Stimulated activated CD4-positive, alpha-beta T cell treated with anti-CD3 and anti-CD28 coated beads, Interleukin-2, amount 100 ng/mL, for 48 hours (primary cell): ENCODE measurements around the gene RRP7A.
"Not testable (repeated sequence)": the region's sequence is repeated elsewhere in the genome, so short reads cannot be mapped to it uniquely, and the experiment has no call there.

ENCODE experiments used
- DNase-seq, 2 donors: peaks; one replicate each; pipeline ENCODE4 v3.0.0-alpha.2; 2020

RRP7A gene

DNA sequence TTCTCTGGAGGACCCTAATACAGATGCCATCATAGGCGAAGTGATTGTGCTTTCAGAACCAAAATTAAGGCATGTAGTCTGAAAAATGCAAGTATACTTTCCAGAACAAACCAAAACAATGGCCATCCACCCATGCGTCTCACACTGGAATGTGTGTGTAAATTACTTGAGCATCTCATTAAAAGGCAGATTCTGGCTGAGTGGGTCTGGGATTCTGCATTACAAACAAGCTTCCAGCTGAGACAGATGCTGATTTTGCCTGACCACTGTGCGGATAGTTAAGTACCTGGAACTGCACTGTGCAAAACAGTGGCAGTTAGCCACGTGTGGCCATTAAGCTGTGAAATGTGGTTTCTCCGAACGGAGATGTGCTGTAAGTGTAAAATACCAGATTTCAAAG lies 26.2 kb downstream of the RRP7A start:
- no peak for DNase-seq

DNA sequence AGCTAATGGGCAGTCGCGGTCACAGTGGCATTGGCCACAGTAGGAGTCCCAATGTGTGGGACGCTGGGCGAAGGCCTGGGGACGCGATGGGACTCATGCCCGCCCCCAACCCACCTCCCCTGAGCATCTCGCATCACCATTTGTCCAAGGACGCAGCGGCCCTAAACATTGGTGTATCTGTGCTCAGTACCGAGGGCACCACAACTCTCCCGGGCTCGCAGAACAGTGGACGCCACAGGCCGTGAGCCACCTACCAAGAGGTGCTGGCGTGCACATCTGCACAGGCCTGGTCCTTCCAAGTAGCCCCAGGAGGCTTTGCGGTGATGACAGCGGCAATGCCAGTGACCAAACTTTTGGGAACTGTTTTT lies 27.3 kb downstream of the RRP7A start:
- DNase-seq: no peak

DNA sequence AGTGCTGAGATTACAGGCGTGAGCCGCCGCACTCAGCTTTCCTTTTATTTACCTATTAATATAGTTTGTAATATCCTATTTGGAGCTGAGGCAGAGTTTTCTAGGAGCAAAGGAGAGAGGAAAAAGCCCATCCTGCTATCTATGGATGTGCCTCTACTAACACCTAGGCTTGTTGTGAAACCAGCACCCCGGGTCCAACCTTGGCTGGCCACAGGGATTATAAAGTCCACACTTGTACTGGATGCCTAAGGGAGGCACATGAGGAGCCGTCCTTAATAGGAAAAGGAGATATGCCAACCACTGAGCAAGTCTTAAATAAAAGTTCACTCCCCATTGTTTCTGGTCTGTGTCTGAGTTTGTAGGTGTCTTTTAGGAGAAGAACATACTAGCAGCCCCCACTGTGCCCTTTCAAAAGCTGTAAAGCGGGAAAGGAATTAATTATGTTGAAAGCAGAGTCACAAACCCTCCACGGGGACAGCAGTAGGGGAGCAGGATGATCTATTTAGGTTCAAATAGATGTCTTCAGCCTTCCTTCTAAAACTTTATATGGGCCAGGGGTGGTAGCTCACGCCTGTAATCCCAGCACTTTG lies 29.3 kb downstream of the RRP7A start:
- no peak for DNase-seq

DNA sequence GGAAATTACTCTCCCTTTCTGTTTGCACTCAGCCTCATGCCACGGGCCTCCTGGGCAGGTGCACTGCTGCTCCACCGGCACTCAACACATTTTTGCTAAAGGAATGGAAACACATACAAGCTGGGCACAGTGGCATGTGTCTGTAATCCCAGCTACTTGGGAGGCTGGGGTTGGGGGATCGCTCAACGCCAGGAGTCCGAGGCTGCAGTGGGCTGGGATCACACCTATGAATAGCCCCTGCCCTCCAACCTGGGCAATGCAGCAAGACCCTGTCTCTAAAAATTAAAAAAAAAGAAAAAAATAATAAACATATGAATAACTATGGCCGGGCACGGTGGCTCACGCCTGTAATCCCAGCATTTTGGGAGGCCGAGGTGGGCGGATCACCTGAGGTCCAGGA lies 30.6 kb downstream of the RRP7A start:
- DNase-seq: no peak

DNA sequence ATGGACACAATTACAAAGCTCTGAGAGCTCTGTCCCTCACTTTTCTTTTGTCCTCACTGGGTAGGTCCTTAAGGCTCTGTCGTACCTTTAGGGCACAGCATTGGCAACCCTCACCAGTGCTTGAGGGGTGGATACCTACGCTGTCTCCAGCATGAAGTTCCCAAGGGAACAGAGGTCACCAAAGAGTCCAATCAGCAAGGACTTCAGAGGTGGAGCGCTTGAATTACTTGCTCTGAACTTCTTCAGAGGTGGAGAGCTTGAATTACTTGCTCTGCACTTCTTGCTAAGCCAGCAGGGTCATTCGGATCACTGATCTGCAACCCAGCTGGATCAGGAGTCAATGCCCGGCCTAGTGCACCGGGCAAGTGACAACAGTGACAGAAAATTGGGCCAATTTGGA lies 35.1 kb downstream of the RRP7A start:
- no peak for DNase-seq

DNA sequence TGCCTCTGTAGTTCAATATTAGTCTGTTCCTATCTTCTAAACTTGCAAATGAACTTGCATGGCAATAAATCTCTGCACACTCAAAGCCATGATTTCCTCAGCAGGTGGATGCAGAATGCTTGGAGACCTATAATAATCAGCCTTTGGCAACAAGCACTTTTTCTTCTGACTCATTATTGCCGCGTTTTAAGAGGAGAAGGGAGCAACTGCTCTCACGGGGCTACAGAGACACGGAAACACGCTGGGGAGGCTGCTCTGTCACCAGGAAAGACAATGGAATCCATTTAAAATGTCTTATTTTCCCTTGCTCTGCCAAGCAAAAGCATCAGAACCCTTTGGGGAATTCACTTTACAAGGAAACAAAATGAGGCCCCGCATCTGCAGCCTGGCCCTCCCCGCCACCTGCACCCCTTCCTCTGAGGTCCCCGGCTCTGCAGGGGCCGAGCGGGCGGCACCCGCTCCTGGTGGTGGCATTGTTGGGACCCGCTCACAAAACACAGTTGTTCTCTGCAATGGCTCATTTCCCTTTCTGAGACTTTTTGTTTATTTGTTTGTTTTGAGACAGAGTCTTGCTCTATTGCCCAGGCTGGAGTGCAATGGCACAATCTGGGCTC lies 35.9 kb downstream of the RRP7A start:
- not testable (repeated sequence) for DNase-seq

DNA sequence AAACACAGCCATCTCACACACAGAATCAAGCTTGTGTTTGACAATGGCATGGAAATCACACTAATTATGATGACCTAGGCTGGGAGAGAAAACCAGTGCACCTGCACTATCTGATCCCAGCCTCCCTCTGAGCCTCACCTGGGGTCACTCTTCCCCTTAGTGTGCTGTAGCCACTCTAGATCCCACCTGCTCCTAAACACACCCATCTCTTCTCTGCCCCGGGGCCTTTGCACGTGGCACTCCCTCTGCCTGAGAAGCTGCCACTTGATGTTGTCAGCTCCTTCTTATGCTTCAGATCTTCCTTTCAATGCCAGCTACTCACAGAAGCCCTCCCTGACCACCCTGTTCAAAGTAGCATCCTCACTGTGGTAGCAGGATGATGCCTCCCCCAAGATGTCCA lies 44.5 kb downstream of the RRP7A start:
- no peak for DNase-seq

DNA sequence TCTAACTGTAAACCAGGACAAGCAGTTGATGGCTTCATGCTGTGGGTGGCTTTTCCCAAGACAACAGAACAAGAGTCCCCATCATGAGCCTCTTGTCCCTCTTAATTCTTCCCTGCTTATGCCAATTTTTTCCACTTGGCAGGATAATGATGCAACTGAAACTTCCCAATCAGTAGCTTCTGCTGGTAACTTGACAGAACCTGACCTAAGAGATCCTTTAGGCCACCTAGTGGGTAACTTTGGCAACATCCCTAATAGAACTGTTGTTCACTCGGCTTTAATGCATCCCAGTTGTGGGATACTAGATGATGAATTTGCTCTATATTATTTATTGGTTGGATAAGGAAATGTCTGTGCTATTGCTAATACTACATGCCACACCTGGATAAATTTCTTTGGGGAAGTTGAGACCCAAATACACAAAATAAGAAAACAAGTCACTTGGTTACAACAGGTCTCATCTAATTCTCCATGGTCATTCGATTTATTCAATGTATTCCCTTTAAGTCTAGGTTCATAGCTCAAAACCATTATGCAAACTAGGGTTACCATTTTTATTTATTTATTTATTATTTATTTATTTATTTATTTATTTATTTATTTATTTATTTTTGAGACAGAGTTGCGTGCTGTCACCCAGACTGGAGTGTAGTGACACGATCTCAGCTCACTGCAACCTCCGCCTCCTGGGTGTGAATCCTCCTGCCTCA lies 46.0 kb downstream of the RRP7A start:
- DNase-seq: no peak

DNA sequence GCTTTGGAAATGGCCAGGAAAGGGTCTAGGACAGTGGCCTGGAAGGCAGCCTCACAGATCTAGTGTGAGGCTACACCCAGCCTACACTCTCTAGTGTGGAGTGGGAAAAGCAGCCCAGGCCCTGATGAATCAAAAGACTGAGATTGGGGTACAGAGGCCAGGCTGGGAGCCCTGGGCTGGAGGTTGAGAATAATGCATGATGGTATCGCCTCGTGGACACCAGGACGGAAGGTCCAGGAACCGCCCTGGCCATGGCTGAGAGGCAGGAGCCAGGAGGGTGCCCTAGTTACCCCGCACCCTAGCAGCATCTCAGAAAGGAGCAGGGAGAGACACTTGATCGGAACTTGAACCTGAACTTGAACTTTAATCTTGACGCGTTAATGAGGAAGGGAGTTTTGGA lies 46.9 kb downstream of the RRP7A start:
- no peak for DNase-seq

DNA sequence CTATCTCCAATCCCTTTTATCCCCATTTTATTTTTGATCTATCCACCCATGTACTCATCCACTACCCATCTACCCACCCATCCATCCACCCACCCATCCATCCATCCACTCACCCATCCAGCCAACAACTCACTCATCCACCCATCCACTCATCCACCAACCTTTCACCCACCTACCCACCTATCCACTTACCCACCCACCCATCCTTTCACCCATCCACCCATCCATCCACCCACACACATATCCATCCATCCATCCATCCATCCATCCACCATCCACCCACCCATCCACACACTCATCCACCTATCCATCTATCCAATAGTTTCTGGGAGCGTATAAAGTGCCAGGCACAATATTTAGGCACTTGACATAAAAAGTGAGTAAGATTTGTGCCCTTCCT lies 48.2 kb downstream of the RRP7A start:
- DNase-seq: no peak

DNA sequence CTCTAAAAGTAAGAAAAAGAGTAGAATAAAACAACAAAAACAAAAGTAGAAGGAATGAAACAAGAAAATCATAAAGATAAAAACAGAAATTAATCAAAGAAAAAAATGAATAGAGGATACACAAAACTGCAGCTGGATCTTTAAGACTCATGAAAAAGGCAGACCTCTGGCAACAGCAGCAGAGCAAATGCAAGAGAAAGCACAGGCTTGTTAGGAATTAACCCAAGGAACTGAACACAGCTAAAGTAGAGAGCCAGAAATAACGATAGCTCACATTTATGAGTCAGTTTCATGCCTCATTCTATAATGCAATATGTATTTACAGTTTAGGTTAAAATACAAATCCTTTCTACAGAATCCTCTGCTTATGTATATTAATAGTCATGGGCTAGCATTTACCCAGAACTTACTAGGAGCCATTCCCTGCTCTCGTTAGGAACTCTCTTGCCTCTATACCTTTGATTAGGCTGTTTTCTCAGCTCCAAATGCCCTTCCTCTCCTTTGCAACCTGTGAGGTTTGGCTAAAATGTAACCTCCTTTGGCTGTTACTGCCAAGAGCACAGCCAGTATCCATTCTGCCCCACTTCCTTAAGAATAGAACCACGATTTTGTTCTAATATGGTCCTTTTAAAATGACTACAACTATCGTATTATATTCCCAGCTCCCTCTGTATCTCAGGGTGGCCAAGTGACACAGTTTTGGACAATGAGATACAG lies 49.1 kb downstream of the RRP7A start:
- DNase-seq: no peak

DNA sequence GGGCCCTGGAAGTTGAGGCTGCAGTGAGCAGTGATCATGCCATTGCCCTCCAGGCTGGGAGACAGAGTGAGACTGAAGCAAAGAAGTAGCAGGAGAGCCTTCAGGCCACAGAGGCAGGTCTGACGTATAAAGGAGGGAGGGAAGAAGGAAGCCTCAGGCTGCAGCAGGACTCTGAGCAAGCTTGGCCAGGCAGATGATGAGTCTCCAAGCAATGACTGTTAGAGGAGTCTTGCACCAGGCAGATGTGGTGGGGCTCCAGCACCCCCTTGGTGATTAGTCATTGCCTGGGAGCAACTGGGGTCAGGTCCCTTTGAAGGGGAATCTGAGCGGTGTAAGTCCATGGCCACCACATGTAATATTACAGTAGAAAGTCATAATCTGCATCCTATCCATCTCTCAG lies 50.8 kb downstream of the RRP7A start:
- DNase-seq: no peak

DNA sequence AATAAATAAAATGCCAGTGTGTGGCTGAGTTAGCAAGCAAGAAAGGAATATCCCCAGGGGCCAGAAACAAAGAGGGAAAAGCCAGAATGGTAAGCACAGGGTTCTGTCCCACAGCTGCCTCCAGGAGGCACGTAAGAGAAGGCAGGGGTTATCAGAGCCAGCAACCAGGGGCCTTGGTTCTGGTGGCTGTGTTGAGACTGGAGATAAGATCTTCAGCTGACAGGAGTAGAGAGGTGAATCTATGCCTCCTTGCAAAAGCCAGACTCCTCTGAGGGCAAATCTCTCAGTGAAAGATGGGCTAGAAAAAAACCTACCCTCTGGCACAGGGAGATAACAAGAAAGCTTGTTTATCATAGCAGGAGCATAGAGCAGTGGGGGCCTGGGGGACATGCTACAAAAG lies 57.6 kb downstream of the RRP7A start:
- no peak for DNase-seq

DNA sequence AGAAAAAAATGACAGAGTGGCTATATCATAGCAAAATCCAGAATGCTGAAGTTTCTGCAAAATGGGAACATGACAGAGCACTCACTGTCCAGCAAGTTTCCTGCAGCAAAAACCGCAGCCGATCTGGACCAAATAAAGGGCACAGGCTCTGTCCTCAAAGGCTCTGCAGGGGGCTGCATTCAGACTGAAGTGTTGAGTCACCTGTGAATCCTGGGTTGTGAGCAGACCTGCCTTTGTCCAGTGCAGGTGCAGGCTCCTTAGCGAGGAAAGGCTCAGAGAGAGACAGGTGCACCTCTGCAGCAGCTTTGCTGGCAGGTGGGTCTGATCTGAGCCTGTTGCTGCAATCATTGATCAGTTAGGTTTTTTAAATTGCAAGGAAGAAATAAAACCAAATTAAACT lies 58.1 kb downstream of the RRP7A start:
- no peak for DNase-seq
